OCI-LY7 (cell line): ENCODE data around the gene SERPINB13.

Source experiments
- EZH2phosphoT487 ChIP-seq: fragments of 200-600 bp; sonication (generic); IDR thresholded peaks from 2 replicates; pipeline ENCODE4 v1.6.1; 2018; ENCODE audit warnings: low read depth, borderline replicate concordance, mild to moderate bottlenecking, mixed run types, antibody characterized with exemption, low read length, moderate library complexity, mixed read lengths
- TF ChIP-seq, protein P1 (sequence below): fragments of 200-600 bp; sonication (generic); conservative IDR thresholded peaks from 2 replicates; pipeline ENCODE4 v1.5.1; 2014; ENCODE audit warnings: mild to moderate bottlenecking, antibody characterized with exemption, low read length, moderate library complexity, mixed read lengths

DNA sequence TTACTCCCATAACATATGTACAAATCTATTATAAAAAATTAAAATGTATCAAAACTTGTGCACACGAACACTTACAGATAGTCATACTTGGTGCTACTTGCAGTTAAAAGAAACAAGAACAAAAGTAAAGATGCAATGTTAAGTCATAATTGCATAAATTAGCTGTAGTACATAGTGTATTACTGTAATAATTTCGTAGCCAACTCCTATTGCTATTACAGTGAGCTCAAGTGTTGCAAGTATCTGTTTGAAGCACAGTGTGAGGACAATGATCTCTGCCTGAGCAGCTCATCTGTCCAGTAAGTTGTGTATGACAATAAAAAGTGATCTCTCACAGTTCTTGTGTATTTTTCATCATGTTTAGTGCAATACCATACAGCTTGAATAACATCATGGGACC lies 7.5 kb upstream of the SERPINB13 start:
- TF ChIP-seq, protein P1, sequence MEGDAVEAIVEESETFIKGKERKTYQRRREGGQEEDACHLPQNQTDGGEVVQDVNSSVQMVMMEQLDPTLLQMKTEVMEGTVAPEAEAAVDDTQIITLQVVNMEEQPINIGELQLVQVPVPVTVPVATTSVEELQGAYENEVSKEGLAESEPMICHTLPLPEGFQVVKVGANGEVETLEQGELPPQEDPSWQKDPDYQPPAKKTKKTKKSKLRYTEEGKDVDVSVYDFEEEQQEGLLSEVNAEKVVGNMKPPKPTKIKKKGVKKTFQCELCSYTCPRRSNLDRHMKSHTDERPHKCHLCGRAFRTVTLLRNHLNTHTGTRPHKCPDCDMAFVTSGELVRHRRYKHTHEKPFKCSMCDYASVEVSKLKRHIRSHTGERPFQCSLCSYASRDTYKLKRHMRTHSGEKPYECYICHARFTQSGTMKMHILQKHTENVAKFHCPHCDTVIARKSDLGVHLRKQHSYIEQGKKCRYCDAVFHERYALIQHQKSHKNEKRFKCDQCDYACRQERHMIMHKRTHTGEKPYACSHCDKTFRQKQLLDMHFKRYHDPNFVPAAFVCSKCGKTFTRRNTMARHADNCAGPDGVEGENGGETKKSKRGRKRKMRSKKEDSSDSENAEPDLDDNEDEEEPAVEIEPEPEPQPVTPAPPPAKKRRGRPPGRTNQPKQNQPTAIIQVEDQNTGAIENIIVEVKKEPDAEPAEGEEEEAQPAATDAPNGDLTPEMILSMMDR: no peak
- TF ChIP-seq EZH2phosphoT487: no peak
